ENCODE measurements around the gene SORCS1. TPM values are rescaled to one million over a fixed set of nuclear protein-coding genes. Genes with fewer than 3 reads are reported as not detected.

Gene SORCS1
- total and polyA plus RNA-seq, 2 donors (not counting 1 experiment from before 2014, with no cell fraction given), result under 0.01 to 0.01 TPM

DNA sequence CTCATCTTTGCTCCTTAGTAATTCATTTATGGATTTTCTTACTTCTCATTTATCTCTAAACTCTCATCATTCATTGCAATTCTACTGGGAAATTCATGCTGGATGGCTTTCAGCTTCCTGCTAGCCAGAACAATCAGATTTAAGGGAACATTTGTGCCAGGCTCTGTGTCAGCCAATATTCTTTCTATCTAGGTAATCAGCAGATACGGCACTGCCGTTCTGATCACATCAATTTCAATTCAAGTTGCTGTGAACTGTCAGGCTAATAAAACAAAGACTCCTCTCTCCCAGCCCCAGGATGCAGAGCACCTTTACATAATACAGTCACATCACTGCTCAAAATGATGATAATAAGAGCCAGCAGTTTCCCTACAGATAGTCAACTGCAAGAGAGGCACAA, 468.3 kb downstream of the SORCS1 start:
- DNase-seq (ENCODE audit: low read depth in 2 of 2), result no peak
- H3K4me3 ChIP-seq (replicated peaks in 1 of 4; ENCODE audit: control extremely low read depth in 1 of 4, insufficient read depth in 1 of 4, low read depth in 3 of 4, low read length in 4 of 4), result no peak overlapping the region
- TF ChIP-seq CTCF (conservative IDR thresholded peaks at IDR 0.05 in 1 of 2, IDR thresholded peaks at IDR 0.05 in 1 of 2; ENCODE audit: low read depth in 1 of 2, low read length in 2 of 2), result no peak
- TF ChIP-seq EZH2 (IDR thresholded peaks at IDR 0.05; ENCODE audit: low read length, missing control alignments), result no peak
- H3K9ac ChIP-seq (ENCODE audit: insufficient read depth, low read length), result no peak overlapping the region
- no peak overlapping the region for H2AFZ ChIP-seq (ENCODE audit: low read length)
- H3K36me3 ChIP-seq (ENCODE audit: control insufficient read depth, insufficient read depth, low read length), result no peaks in the 10 kb centered on the region
- no peaks in the 10 kb centered on the region for H3K79me2 ChIP-seq (ENCODE audit: control insufficient read depth, insufficient read depth, low read length)
- H3K4me2 ChIP-seq (ENCODE audit: extremely low read depth, insufficient read depth, low read length), result no peak overlapping the region
- H3K27ac ChIP-seq (ENCODE audit: insufficient read depth, low read length), result no peak overlapping the region
- no peaks in the 10 kb centered on the region for H3K4me1 ChIP-seq (ENCODE audit: control insufficient read depth, extremely low read depth, insufficient read depth, low read length)
- H4K20me1 ChIP-seq (ENCODE audit: control insufficient read depth, extremely low read depth, insufficient read depth, low read length), result no peaks in the 10 kb centered on the region
- no peaks in the 10 kb centered on the region for H3K9me3 ChIP-seq (ENCODE audit: control insufficient read depth, insufficient read depth, low read depth, low read length)
- H3K27me3 ChIP-seq (ENCODE audit: control insufficient read depth, insufficient read depth, low read length), result no peaks in the 10 kb centered on the region

- H4K20me1 ChIP-seq (ENCODE audit: control insufficient read depth, extremely low read depth, insufficient read depth, low read length), result no peaks in the 10 kb centered on the region
- H3K79me2 ChIP-seq (ENCODE audit: control insufficient read depth, insufficient read depth, low read length), result no peaks in the 10 kb centered on the region
- no peaks in the 10 kb centered on the region for H3K9me3 ChIP-seq (ENCODE audit: control insufficient read depth, insufficient read depth, low read depth, low read length)
- H3K9ac ChIP-seq (ENCODE audit: insufficient read depth, low read length), result no peak overlapping the region
- H3K4me3 ChIP-seq (replicated peaks in 1 of 4; ENCODE audit: control extremely low read depth in 1 of 4, insufficient read depth in 1 of 4, low read depth in 3 of 4, low read length in 4 of 4), result no peak overlapping the region
- TF ChIP-seq CTCF (conservative IDR thresholded peaks at IDR 0.05 in 1 of 2, IDR thresholded peaks at IDR 0.05 in 1 of 2; ENCODE audit: low read depth in 1 of 2, low read length in 2 of 2) (no peak), EZH2 (IDR thresholded peaks at IDR 0.05; ENCODE audit: low read length, missing control alignments) (no peak)
- no peaks in the 10 kb centered on the region for H3K4me1 ChIP-seq (ENCODE audit: control insufficient read depth, extremely low read depth, insufficient read depth, low read length)
- H2AFZ ChIP-seq (ENCODE audit: low read length), result no peak overlapping the region
- H3K27me3 ChIP-seq (ENCODE audit: control insufficient read depth, insufficient read depth, low read length), result no peaks in the 10 kb centered on the region
- DNase-seq (ENCODE audit: low read depth in 2 of 2), result no peak
- H3K4me2 ChIP-seq (ENCODE audit: extremely low read depth, insufficient read depth, low read length), result no peak overlapping the region
- no peak overlapping the region for H3K27ac ChIP-seq (ENCODE audit: insufficient read depth, low read length)
- no peaks in the 10 kb centered on the region for H3K36me3 ChIP-seq (ENCODE audit: control insufficient read depth, insufficient read depth, low read length)
These were observed 469.8 kb downstream of the SORCS1 start for GRCh38 chr10:106694696-106695095.

- Histone ChIP-seq H3K4me3 (replicated peaks in 1 of 4; ENCODE audit: control extremely low read depth in 1 of 4, insufficient read depth in 1 of 4, low read depth in 3 of 4, low read length in 4 of 4) (no peak overlapping the region), H3K9me3 (ENCODE audit: control insufficient read depth, insufficient read depth, low read depth, low read length) (no peaks in the 10 kb centered on the region), H3K4me2 (ENCODE audit: extremely low read depth, insufficient read depth, low read length) (no peak overlapping the region), H3K36me3 (ENCODE audit: control insufficient read depth, insufficient read depth, low read length) (no peaks in the 10 kb centered on the region), H3K27me3 (ENCODE audit: control insufficient read depth, insufficient read depth, low read length) (no peaks in the 10 kb centered on the region), H3K79me2 (ENCODE audit: control insufficient read depth, insufficient read depth, low read length) (no peaks in the 10 kb centered on the region), H2AFZ (ENCODE audit: low read length) (no peak overlapping the region), H4K20me1 (ENCODE audit: control insufficient read depth, extremely low read depth, insufficient read depth, low read length) (no peaks in the 10 kb centered on the region), H3K4me1 (ENCODE audit: control insufficient read depth, extremely low read depth, insufficient read depth, low read length) (no peaks in the 10 kb centered on the region), H3K27ac (ENCODE audit: insufficient read depth, low read length) (no peak overlapping the region), H3K9ac (ENCODE audit: insufficient read depth, low read length) (no peak overlapping the region)
- TF ChIP-seq CTCF (conservative IDR thresholded peaks at IDR 0.05 in 1 of 2, IDR thresholded peaks at IDR 0.05 in 1 of 2; ENCODE audit: low read depth in 1 of 2, low read length in 2 of 2) (no peak), EZH2 (IDR thresholded peaks at IDR 0.05; ENCODE audit: low read length, missing control alignments) (no peak)
- DNase-seq (ENCODE audit: low read depth in 2 of 2), result no peak
These were observed 482.3 kb downstream of the SORCS1 start for GRCh38 chr10:106682175-106682574.
